GM18867 (cell line): ENCODE data around the gene CNGB1.
"Not testable (repeated sequence)": the region's sequence is repeated elsewhere in the genome, so short reads cannot be mapped to it uniquely, and the experiment has no call there.

Experiments used
- ATAC-seq: cut with Tn5 transposase; IDR thresholded peaks from one replicate; pipeline ENCODE4 v1.9.1; 2021; ENCODE audit warnings: mild to moderate bottlenecking, moderate library complexity; ENCODE audit not compliant: unreplicated experiment

CNGB1 gene

DNA sequence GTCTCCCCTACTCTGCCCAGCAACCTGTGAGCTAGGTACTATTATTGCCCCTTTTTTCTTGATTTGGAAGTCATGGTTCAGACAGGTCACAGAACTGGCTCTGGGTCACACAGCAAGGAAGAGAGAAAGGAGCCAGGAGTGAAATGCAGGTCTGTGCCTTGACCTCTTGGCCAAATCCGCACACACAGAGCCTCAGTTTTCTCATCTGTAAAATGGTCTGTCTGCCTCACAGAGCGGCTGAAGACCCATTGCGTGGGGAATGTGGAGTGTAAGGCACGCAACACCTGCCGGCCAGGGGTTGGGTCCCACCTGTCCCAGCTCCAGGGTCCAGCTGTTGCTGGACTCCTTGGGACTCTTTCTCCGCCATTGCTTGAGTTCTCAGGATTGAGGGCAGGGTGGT is 32.4 kb downstream of the CNGB1 start:
- no peak for ATAC-seq

DNA sequence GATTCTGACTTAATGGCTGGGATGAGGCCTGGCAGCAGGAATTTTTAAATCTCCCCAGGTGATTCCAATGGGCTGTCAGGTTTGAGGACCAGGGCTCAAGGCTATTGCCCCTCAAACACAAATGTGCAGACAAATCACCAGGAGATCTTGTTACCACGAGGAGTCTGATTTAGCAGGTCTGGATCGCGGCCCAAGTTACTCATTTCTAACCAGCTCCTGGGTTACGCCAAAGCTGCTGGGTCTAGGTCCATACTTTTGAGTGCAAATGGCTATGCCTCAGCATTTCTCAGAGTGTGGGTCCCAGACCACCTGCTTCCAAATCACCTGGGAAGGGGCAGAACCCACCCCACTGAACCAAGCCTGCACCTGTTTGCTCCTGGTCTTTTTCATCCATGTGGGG is 33.1 kb downstream of the CNGB1 start:
- ATAC-seq, result no peak

DNA sequence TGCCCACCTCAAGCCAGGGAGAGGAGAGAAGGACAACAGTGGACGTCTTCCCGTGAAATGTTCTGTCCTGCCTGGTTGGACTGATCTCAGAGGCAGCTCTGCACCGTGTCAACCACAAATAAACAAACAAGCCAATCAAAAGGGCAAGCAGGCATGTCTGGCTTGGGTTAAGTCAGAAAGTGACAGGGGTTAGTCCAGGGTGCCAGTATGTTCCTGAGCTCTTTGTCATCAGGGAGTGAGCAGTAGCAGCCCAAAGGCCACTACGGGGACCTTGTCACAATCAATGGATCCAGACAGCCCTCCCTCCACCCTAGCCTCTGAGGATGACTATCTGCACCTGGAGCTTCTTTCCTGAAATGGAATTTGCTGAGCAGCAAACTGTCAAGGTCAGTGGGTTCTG is 35.0 kb downstream of the CNGB1 start:
- ATAC-seq, result no peak

DNA sequence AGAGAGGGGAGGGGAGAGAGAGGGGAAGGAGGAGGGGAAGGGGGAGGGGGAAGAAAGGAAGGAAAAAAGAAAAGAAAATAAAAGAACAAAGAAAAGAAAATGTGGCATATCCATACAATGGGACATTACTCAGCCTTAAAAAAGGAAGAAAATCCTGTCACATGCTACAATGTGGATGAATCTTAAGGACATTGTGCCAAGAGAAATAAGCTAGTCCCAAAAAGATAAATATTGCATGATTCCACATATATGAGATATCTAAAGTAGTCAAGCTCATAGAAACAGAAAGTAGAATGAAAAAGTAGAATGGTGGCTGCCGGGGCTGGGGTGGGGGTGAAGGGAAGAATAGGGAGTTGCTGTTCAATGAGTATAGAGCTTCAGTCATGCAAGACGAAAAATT is 40.4 kb downstream of the CNGB1 start:
- ATAC-seq, result no peak

DNA sequence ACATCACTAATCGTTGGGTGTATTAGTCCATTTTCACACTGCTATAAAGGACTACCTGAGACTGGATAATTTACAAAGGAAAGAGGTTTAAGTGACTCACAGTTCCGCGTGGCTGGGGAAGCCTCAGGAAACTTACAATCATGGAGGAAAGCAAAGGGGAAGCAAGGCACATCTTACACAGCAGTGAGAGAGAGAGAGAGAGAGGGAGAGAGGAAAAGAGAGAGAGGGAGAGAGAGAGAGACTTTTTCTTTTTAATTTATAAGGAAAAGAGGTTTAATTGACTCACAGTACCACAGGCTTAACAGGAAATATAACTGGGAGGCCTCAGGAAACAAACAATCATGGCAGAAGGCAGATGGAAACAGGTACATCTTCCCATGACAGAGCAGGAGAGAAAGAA is 41.7 kb downstream of the CNGB1 start:
- no peak for ATAC-seq

DNA sequence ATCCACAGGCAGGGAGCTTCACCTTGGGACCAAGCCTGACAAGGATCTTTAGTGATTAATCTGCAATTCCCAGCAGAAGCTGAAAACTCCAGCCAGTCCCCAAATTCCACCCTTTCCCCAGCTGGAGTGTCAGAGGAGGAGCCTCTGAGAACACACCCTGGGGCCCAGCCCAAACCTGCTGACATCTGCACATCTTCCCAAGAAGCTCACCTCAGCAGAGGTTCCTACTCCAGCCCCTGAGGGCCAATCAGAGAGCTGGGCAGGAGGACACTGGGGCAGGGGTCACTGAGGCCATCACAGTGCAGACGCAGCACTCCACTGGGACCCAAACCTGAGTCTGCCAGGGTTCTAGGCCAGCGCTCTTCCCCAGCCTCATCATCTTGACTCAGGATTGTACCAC is 44.9 kb downstream of the CNGB1 start:
- no peak for ATAC-seq

DNA sequence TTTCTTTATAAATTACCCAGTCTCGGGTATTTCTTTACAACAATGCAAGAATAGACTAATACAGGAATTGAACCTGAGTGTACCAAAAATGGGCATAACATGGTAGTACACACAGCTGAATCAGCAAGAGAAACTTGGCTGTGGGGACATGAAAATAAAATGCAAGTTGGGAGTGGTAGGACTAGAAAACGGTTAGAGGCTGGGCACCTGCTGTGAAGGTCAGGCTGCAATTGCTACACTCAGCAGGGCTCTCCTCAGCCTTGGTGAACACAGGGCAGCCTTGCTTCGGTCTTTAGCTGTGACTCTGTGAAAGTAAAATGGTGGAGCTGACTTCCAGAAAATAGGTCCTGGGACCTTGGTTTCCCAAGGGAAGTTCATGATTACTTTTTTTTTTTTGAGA is 45.6 kb downstream of the CNGB1 start:
- ATAC-seq, result no peak

DNA sequence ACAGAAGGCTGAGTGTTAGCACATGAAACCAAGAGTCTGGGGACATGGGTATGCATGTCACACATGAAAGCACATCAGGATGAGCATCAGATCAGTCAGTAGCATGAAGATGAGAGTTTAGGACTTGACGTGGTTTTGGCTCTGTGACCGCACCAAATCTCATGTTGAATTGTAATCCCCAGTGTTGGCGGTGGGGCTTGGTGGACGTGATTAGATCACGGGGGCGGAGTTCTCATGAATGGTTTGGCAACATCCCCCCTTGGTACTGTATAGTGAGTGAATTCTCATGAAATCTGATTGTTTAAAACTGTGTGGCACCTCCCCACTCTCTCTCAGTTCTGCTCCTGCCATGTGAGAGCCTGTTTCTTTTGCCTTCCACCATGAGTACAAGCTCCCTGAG is 46.4 kb downstream of the CNGB1 start:
- ATAC-seq, result no peak

DNA sequence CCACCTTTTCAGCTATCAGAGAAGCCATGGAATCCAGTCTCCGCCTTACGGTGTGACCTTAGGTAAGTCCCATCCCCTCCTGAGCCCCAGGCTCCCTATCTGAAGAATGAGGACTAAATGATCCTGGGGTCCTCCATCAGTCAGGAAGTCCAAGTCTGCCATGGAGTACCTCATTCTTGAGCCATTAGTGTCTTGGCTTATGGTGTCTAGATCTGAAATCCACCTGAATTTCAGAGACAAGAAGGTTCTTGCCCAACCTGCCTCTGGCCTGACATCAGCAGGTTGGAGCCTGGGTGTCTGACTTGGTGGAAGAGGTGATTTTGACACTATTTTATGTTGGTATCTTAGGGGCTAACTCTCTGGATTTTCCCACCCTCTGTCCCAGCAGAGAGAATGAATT is 47.1 kb downstream of the CNGB1 start:
- no peak for ATAC-seq

DNA sequence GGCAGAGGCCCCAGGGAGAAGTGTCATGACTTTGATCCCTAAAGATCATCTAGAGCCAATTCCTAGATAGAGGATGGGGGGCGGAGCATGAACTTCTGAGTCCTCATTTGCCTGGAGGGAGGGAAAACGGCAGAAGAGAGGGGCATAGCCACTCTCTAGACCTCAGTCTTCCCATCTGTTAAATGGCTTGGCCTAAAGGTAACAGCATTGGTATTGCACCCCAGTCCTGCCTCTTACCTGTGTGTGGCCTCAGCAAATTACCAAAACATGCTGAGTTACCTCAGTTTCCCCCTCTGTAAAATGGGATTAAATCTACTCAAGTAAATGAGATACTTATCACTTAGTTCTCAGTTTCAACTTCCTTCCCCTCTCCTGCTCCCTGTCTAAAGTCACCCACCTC is 47.5 kb downstream of the CNGB1 start:
- no peak for ATAC-seq

DNA sequence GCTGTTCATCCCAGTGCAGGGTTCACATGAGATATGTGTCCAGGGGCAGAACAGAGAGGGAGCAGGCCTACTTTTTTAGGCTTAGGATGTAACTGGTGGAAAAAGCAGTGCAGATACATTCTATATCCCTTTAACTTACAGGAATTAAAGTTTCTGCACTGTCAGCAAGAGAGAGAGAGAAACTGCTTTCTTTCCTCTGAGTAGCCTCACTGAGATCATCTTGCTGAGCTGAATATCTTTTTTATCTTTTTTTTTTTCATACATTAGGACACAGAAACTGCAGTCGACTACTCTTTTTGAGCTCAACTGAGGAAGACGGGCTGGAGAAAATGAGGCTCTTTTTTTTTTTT is 50.1 kb downstream of the CNGB1 start:
- ATAC-seq, result no peak

DNA sequence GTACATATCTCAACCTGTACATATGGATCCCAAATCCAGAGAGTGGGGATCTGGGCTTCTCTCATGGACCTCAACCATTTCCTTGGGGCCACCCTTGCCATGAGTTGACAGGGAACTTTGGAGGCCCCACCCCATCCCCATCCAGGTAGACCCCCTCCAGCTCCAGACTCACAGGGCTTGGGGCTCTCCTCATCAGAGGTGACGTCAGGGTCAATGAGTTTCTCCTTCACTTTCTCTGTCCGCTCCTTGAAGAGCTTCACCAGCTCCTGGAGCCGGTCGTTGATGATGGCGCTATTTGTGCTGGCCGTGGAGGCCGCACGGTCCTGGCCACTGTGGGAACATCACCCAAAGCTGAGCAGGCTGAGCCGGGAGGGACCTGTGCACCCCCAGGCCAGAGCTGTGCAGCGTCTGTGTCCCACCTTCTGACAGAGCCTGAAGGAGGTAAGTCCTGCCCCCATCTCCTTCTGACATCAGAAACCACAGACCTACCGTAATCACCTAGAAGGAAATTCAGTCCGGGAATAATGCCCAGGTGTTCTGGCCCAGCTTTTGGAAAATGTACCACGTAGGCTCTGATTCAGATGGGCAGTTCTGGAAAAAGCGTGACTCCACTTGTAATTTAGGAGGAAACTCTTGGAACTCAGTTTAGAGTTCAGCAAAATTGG is 50.6 kb downstream of the CNGB1 start:
- no peak for ATAC-seq

DNA sequence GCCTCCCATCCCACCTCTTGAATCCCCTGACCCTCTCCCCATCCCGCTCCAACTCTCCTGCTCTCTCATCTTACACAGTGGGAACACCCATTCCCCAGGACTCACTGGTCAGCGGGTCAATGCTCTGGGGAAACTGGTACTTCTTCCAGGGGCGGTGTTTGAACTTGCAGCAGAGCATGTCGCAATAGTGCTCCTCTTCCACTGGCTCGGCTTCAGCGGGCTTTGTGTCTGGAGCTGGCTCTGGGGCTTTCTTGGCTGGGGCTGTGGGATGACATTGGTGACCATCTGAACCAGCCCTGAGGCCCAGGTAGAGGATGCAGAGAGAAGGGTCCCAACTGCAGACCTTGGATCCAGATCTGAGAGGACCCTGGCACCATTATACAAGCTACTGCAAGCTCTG is 51.9 kb downstream of the CNGB1 start:
- ATAC-seq, result no peak

DNA sequence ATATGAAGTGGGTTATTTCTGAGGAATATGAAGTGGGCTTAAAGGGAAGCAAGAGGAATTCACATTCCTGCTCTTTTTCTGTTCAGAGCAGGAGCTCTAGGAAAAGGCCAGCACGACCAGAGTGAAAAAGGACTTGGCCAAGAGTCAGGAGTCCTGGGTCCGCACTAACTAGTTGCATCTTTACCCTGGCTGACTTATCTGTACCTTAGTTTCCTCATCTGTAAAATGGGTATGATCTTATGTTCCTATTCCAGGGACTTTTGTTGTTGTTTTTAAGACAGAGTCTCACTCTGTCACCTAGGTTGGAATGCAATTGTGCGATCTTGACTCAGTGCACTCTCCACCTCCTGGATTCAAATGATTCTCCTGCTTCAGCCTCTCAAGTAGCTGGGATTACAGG is 52.5 kb downstream of the CNGB1 start:
- ATAC-seq, result no peak

DNA sequence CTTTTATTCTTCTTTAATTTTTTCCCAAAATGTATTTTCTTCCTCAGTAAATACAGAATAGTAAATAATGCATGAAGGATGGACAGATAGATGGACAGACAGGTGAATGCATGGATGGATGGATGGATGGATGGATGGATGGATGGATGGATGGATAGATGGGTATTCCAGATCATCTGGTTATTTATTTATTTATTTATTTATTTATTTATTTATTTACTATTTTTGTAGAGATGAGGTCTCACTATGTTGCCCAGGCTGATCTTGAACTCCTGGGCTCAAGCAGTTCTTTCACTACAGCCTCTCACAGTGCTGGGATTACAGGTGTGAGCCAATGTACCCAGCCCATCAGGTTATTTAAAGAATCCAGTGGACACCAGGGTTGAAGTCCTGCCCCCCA is 53.0 kb downstream of the CNGB1 start:
- not testable (repeated sequence) for ATAC-seq

DNA sequence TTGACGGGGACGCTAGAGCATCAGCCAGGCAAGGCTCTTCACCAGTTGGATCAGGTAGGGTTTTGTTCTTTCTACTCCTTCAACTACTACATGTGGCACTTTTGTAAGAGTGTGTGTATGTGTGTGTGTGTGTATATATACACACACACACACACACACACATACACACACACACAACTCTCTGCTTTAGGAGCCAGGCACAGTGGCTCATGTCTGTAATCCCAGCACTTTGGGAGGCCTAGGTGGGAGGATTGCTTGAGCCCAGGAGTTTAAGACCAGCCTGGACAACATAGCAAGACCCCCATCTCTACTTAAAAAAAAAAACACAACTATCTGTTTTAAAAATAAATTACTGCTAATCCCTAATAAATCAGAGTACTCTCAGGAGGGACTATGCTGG is 53.4 kb downstream of the CNGB1 start:
- ATAC-seq, result not testable (repeated sequence)

DNA sequence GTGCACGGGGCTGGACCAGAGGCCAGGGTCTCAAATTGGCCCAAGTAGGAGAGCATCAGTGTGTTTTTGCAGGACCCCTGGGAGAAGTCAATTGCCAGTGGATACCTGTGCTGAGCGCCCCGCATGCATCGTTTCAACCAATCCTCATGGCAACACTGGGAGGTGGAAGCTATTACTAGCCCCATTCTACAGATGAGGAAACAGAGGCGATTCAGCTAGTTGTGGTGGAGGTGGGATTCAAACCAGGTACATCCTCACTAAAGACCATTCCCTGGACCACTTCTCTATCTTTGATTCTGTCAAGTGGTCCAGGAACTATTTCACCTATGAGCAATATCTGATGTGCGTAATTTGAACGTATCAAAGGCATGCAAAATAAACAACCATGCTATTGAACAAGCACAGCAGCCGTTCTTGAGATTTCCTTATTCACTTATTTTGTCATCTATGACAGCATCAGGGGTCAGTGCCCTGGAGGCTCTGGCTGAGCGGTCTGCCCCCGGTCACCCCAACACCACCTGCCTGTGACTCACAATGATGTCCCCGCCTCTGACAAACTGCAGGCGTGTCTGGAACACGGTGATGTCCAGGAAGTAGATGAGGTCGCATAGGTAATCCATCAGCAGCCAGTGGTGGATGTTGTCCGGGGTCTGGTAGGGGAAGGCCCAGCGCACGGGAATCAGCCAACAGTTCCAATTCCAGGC is 54.0 kb downstream of the CNGB1 start:
- no peak for ATAC-seq

DNA sequence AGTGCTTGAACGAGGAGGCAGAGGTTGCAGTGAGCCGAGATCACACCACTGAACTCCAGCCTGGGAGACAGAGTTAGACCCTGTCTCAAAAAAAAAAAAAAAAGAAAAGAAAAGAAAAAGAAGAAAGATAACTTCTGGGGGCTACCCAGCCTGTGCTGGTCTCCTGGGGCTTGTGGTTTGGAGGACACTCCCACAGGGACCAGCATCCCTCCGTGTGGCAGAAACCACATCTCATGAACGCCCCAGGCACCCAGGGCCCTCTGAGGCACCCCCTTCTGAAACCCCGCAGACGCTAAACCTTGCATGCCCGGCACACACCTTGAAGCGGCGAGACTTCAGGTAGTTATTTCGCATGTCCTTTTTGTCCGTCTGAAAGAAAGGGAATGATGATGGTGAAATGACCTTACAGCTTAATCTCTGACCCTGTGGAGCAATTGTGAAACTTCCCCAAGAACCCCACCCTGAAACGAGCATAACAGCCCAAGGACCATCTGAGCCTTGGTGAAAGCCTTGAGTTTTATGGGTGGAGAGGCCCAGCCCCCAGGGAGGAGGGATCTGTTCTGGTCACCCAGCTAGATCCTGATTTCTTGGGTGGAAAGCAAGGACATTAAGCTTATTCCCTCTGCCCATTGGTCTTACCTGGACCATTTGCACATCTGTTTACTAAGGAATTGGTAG is 55.0 kb downstream of the CNGB1 start:
- no peak for ATAC-seq

DNA sequence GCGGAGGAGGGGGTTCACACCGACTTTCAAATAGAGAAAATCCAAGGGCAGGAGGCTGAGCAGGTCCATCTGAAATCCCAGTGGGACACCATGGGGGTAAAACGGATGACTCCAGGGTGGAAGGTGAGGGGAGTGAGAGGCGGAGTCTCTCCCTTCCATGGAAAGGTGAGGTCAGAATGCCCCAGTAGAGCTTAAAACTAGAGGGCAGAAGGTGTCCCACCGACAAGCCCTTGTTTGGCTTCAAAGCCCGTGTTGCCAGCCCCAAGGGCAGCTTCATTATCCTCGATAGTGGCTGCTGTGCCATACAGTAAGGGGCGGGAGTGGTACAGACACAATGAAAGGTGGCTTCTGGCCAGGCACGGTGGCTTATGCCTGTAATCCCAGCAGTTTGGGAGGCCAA is 55.7 kb downstream of the CNGB1 start:
- no peak for ATAC-seq

DNA sequence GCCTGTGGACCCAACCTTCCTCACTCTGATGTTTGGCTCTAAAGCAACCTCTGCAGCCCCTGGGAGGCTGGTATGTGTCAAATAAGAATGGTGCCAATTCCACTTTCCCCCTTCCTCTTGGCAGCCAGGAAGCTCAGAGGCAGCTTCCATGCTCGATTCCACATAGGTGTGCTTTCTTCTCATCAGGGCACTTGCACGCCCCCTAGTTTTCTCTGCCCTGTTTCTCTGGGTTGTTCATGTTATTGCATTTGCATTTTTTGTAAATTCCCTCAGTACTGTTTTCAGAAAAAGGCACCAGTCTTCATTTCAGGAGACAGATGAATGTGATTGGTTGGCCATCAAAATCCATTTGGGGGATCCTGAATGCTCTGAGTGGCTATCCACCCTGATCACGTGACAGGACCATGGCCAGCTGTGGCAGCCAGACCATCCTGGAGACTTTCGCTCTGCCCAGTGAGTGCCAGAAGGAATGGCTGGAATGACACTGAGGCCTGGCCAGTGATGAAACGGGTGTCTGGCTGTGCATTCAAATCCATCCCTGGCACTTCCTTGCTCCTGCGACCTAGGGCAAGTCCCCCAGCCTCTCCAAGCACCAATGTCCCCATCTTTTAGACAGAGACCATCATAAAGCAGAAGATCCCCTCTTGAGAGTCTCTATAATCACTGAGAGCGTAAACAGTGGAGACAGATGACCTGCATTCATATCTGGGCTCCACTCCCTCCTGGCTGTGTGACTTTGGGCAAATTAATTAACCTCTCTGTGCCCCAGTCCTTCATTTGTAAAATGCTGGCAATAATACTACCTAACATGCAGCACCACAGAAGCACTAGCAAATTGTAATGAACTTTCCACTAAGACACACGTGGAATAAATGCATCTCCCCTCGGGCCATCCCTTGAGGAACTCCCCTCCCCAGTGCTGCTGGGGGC is 56.4 kb downstream of the CNGB1 start:
- no peak for ATAC-seq

DNA sequence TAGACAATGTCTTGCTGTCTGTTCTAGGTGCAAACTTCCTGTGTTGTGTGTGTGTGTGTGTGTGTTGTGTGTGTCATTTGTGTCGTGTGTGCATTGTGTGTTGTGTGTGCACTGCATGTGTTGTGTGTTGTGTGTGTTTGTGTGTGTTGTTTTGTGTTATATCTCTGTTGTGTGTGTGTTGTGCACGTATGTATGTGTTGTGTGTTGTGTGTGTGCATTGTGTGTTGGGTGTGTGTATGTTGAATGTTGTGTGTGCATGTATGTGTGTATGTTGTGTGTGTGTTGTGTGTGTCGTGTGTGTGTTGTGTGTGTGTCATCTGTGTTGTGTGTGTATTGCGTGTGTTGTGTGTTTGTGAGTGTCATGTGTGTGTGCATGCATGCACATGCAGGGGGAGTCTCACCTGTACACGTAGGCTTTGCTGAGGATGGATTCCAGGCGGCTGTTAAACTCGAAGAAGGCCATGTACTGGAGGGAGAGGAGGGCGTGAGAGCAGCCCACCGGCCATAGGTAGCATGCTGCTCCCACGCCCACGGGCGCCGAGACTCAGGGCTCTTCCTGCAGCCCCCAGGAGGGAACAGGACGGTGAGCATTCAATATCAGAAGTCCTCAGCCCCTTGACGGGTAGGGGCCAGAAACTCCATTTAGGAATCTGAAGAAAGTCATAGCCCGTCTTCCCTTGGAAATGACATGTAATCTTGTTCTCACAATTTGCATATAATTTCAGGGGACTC is 58.2 kb downstream of the CNGB1 start:
- no peak for ATAC-seq
